ENCODE results near the gene EPS8L1. TPM values are rescaled to one million over a fixed set of nuclear protein-coding genes. Genes with fewer than 3 reads are reported as not detected.
"Not testable (repeated sequence)": the region's sequence is repeated elsewhere in the genome, so short reads cannot be mapped to it uniquely, and the experiment has no call there.

Gene EPS8L1
- total and polyA plus RNA-seq, 4 donors: 3.0 to 17.9 (median 8.5) TPM

DNA sequence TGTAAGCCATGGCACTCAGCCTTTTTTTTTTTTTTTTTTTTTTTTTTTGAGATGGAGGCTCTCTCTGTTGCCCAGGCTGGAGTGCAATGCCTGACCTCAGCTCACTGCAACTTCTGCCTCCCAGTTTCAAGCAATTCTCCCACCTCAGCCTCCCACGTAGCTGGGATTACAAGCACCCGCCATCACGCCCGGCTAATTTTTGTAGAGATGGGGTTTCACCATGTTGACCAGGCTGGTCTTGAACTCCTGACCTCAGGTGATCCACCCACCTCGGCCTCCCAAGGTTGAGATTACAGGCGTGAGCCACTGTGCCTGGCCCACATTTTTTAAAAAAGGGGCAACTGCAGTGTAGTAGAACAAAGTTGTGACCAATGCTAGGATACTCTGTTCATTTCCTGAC is 38.1 kb upstream of the EPS8L1 start:
- 92% methylated on average over 4 of the region's 6 CpGs for WGBS (ENCODE audit: insufficient coverage)

DNA sequence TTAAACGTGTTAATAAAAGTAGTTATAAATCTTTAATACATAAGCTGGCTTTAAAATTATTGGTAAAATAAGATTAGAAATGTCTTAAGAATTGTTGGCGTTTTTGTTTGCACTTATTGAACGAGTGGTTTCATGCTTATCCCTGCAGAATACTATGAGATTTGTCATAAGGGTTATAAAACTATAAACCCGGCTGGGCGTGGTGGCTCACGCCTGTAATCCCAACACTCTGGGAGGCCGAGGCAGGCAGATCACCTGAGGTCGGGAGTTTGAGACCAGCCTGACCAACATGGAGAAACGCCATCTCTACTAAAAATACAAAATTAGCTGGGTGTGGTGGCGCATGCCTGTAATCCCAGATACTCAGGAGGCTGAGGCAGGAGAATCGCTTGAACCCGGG is 35.0 kb upstream of the EPS8L1 start:
- not testable (repeated sequence) for H3K27me3 ChIP-seq (ENCODE audit: control insufficient read depth, insufficient read depth, low read length); H3K9me3 ChIP-seq (ENCODE audit: control insufficient read depth, insufficient read depth, low read length); H3K4me3 ChIP-seq (ENCODE audit: low read depth, low read length); H3K4me1 ChIP-seq (ENCODE audit: control insufficient read depth, insufficient read depth, low read length); DNase-seq (ENCODE audit: low read depth in 4 of 6, low spot score in 6 of 6); H3K27ac ChIP-seq (ENCODE audit: low read depth, low read length)
- 72% methylated on average over 5 of the region's 12 CpGs for WGBS (ENCODE audit: insufficient coverage)
- peaks cover 48% of the 10 kb centered on the region for H3K36me3 ChIP-seq (ENCODE audit: control insufficient read depth, insufficient read depth, low read length)

More for the DNA sequence above, 38.1 kb upstream of the EPS8L1 start:
- not testable (repeated sequence) for H3K27ac ChIP-seq (ENCODE audit: low read depth, low read length); H3K27me3 ChIP-seq (ENCODE audit: control insufficient read depth, insufficient read depth, low read length); H3K9me3 ChIP-seq (ENCODE audit: control insufficient read depth, insufficient read depth, low read length); H3K4me3 ChIP-seq (ENCODE audit: low read depth, low read length); H3K4me1 ChIP-seq (ENCODE audit: control insufficient read depth, insufficient read depth, low read length); DNase-seq (ENCODE audit: low read depth in 4 of 6, low spot score in 6 of 6)
- H3K36me3 ChIP-seq (ENCODE audit: control insufficient read depth, insufficient read depth, low read length): peaks cover 29% of the 10 kb centered on the region

DNA sequence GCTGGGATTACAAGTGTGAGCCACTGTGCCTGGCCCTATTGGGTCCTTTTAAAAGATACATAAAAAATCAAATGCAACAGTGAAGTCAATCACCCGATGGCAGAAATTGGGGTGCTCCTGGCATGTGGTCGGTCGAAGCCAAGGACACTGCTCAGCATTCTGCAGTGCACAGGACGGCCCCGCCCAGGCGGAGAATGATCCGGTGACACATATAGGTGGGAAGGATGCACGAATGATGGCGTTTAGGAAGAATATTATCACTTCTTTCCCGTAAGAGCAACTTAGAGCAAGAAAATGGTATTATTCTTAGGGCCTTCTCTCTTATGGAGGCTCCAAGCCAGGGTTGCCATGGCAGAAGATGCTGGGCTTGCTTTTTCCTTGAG is 34.4 kb upstream of the EPS8L1 start:
- Histone ChIP-seq H3K27ac (ENCODE audit: low read depth, low read length) (no peak overlapping the region), H3K36me3 (ENCODE audit: control insufficient read depth, insufficient read depth, low read length) (peaks cover 50% of the 10 kb centered on the region), H3K9me3 (ENCODE audit: control insufficient read depth, insufficient read depth, low read length) (no peaks in the 10 kb centered on the region), H3K27me3 (ENCODE audit: control insufficient read depth, insufficient read depth, low read length) (no peaks in the 10 kb centered on the region), H3K4me1 (ENCODE audit: control insufficient read depth, insufficient read depth, low read length) (no peaks in the 10 kb centered on the region), H3K4me3 (ENCODE audit: low read depth, low read length) (no peak overlapping the region)
- no peak for DNase-seq (ENCODE audit: low read depth in 4 of 6, low spot score in 6 of 6)
- 89% methylated on average over 10 of the region's 10 CpGs for WGBS (ENCODE audit: insufficient coverage)

DNA sequence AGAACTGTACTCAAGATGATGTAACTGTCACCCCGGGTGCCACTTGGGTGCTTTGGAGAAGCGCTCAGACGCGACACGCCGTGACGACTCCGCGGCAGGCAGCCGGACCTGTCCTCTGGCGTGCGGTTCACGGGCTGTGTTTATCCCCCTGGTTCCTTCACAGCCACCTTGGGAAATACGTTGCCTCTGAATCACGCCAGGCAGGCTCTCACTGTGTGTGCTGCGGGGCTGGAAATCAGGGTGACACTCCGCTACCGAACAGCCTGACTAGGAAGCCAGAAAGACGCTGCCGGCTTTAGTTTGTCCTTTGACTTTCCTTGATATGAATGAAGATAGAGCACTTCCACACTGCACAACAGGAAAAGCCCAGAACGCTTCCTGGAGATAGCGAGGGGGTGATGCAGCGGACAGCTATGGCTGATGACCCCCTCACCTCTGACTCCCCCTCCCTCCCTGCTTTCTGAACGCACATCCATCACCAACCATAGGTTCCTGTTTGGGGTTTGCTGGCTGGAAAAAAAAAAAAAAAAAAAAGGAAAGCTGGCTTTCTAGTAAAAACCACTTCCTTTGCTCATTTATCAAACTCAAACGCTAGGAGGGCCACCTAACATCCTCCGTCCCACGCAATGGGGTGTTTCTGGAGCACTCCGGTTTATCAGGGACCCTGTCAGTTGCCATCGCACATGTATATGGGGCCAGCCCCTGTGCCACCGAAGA is 33.9 kb upstream of the EPS8L1 start:
- Histone ChIP-seq H3K4me3 (ENCODE audit: low read depth, low read length) (no peak overlapping the region), H3K4me1 (ENCODE audit: control insufficient read depth, insufficient read depth, low read length) (no peaks in the 10 kb centered on the region), H3K36me3 (ENCODE audit: control insufficient read depth, insufficient read depth, low read length) (peaks cover 55% of the 10 kb centered on the region), H3K27ac (ENCODE audit: low read depth, low read length) (no peak overlapping the region), H3K27me3 (ENCODE audit: control insufficient read depth, insufficient read depth, low read length) (no peaks in the 10 kb centered on the region), H3K9me3 (ENCODE audit: control insufficient read depth, insufficient read depth, low read length) (no peaks in the 10 kb centered on the region)
- 87% methylated on average over 26 of the region's 30 CpGs for WGBS (ENCODE audit: insufficient coverage)
- no peak for DNase-seq (ENCODE audit: low read depth in 4 of 6, low spot score in 6 of 6)

DNA sequence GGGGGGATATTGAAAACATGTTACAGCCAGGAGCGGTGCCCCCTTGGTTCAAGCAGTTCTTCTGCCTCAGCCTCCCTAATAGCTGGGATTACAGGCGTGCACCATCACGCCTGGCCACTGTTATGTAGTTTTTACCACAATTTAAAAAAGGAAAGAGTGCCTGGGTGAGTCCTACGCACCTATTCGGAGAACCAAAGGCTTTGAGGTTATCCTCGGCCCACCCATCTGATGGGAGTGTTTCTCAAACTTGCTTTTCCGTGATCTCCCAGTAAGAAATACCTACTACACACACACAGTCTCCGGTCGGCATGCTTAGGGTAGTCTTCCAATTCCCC is 33.4 kb upstream of the EPS8L1 start:
- 82% methylated on average over 4 of the region's 9 CpGs for WGBS (ENCODE audit: insufficient coverage)
- H3K36me3 ChIP-seq (ENCODE audit: control insufficient read depth, insufficient read depth, low read length): peaks cover 61% of the 10 kb centered on the region
- no peak overlapping the region for H3K4me3 ChIP-seq (ENCODE audit: low read depth, low read length)

DNA sequence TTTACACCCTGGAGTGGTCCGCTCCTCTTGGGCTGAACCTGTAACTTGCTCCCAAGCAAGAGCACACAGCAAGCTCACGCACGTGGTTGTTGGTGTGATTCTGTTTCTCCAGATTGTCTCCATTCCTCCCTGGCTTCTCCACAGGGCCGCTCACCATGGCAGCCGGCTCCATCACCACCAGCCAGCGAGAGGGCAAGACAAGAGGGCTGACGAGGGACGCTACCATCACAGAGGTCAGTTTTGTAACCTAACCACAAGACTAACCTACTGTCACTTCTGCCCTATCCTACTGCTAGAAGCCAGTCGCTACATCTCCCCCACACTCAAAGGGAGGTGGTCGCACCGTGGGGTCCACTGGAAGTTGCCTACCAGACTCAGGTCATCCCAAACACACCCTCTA is 33.0 kb upstream of the EPS8L1 start:
- Histone ChIP-seq H3K4me1 (ENCODE audit: control insufficient read depth, insufficient read depth, low read length) (no peaks in the 10 kb centered on the region), H3K4me3 (ENCODE audit: low read depth, low read length) (no peak overlapping the region), H3K9me3 (ENCODE audit: control insufficient read depth, insufficient read depth, low read length) (no peaks in the 10 kb centered on the region), H3K27me3 (ENCODE audit: control insufficient read depth, insufficient read depth, low read length) (no peaks in the 10 kb centered on the region), H3K36me3 (ENCODE audit: control insufficient read depth, insufficient read depth, low read length) (peaks cover 64% of the 10 kb centered on the region), H3K27ac (ENCODE audit: low read depth, low read length) (no peak overlapping the region)
- DNase-seq (ENCODE audit: low read depth in 4 of 6, low spot score in 6 of 6): no peak
- 75% methylated on average over 10 of the region's 11 CpGs for WGBS (ENCODE audit: insufficient coverage)

More for the DNA sequence above, 33.4 kb upstream of the EPS8L1 start:
- H3K4me1 ChIP-seq (ENCODE audit: control insufficient read depth, insufficient read depth, low read length): no peaks in the 10 kb centered on the region
- no peaks in the 10 kb centered on the region for H3K27me3 ChIP-seq (ENCODE audit: control insufficient read depth, insufficient read depth, low read length)
- DNase-seq (ENCODE audit: low read depth in 4 of 6, low spot score in 6 of 6): no peak
- H3K9me3 ChIP-seq (ENCODE audit: control insufficient read depth, insufficient read depth, low read length): no peaks in the 10 kb centered on the region
- no peak overlapping the region for H3K27ac ChIP-seq (ENCODE audit: low read depth, low read length)

DNA sequence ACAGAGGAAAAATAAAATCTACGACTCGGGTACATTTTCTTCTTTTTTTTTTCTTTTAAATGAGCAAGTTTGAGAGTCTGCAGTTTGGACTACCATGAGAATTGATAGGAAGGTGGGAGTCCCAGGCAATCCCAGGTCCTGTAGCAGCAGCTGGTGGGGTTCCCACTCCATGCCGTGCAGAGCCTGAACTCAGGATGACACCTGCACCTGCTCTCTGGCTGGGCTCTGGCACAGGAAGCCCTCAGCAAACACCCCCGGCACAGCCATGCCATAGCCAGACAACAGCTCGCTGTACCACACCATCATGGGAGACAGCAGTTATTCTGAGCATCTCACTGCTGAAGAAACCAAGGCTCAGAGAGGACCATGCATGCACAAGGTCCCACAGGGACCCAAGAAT is 31.4 kb upstream of the EPS8L1 start:
- no peak overlapping the region for H3K27ac ChIP-seq (ENCODE audit: low read depth, low read length)
- 78% methylated on average over 4 of the region's 5 CpGs for WGBS (ENCODE audit: insufficient coverage)
- no peaks in the 10 kb centered on the region for H3K27me3 ChIP-seq (ENCODE audit: control insufficient read depth, insufficient read depth, low read length)
- H3K4me3 ChIP-seq (ENCODE audit: low read depth, low read length): no peak overlapping the region
- no peak for DNase-seq (ENCODE audit: low read depth in 4 of 6, low spot score in 6 of 6)
- H3K4me1 ChIP-seq (ENCODE audit: control insufficient read depth, insufficient read depth, low read length): no peaks in the 10 kb centered on the region
- no peaks in the 10 kb centered on the region for H3K9me3 ChIP-seq (ENCODE audit: control insufficient read depth, insufficient read depth, low read length)
- H3K36me3 ChIP-seq (ENCODE audit: control insufficient read depth, insufficient read depth, low read length): peaks cover 78% of the 10 kb centered on the region

DNA sequence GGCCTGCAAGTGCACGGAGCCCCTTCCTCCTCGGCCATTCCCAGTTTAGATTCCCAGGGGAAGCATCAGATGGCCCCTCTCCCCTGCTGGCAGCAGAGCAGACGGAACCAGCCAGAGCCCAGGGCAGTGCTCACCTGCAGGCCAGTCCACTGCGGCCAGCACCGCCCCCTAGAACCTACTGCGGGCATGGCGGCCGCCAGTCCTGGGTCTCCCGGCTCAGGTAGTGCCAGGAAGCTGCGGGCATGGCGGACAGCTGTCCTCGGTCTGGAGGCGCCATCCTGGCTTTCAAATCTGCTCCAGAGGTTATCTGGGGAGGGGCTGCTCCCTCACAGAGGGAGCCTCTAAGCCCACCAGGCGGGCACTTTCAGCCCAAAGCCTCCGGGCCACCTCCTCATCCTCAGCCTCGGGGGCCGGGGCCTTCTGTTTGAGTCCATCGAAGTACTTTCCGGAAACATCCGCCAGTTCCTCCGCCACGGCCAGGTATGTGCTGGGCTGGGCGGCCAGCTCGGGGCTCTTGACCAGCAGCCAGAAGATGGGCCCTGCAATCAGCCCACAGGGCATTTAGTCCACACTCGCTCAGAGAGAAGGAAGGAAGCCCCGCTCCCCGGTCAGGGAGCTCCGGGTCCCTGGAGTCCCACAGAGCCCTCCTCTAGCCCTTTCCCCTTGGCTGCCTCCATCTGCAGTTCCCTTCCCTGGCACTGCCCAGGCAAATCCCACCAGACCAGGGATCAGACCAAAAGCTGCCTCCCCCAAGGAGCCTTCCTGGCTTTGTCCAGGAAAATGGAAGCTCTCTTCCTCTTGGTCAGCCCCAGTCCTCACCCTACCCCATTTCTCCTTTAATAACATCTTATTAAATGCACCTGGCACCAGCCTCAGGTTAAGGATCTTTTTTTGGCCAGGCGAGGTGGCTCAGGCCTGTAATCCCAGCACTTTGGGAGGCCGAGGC is 30.6 kb upstream of the EPS8L1 start:
- DNase-seq (ENCODE audit: low read depth in 4 of 6, low spot score in 6 of 6): no peak
- Histone ChIP-seq H3K4me3 (ENCODE audit: low read depth, low read length) (no peak overlapping the region), H3K36me3 (ENCODE audit: control insufficient read depth, insufficient read depth, low read length) (peaks cover 81% of the 10 kb centered on the region), H3K27me3 (ENCODE audit: control insufficient read depth, insufficient read depth, low read length) (no peaks in the 10 kb centered on the region), H3K27ac (ENCODE audit: low read depth, low read length) (no peak overlapping the region), H3K9me3 (ENCODE audit: control insufficient read depth, insufficient read depth, low read length) (no peaks in the 10 kb centered on the region), H3K4me1 (ENCODE audit: control insufficient read depth, insufficient read depth, low read length) (no peaks in the 10 kb centered on the region)
- 97% methylated on average over 27 of the region's 30 CpGs for WGBS (ENCODE audit: insufficient coverage)

DNA sequence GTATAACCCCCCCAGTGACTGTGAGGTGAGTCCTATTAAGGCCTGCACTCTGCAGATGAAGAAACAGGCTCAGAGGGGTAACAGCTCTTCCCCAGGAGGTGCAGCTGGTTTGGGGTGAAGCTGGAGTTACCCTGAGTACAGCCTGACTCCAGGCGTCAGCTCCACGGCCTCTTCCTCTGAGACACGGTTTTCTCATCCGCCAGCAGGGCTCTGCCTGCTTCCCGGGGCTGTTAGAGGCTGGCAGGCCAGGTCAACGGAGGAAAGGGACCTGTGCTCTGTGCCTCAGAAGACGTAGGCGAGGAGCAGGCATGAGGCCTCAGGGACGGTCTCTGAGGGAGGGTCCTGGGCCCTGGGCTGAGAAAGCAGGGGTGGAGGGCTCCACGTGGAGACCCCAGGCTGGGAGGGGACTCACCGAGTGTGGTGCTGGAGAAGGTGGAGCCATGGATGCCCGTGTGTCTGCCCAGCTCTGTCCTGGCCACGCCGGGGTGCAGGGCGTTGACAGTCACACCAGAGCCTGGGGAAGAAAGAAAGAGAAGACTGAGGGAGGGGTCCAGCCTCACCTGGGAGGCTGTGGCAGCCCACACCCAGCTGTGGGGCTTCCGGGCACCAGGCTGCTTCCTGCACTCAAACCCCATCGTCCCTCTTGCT is 28.6 kb upstream of the EPS8L1 start:
- H3K27ac ChIP-seq (ENCODE audit: low read depth, low read length): no peak overlapping the region
- no peak for DNase-seq (ENCODE audit: low read depth in 4 of 6, low spot score in 6 of 6)
- H3K36me3 ChIP-seq (ENCODE audit: control insufficient read depth, insufficient read depth, low read length): peaks cover 85% of the 10 kb centered on the region
- no peak overlapping the region for H3K4me3 ChIP-seq (ENCODE audit: low read depth, low read length)
- H3K27me3 ChIP-seq (ENCODE audit: control insufficient read depth, insufficient read depth, low read length): no peaks in the 10 kb centered on the region
- H3K9me3 ChIP-seq (ENCODE audit: control insufficient read depth, insufficient read depth, low read length): no peaks in the 10 kb centered on the region
- no peaks in the 10 kb centered on the region for H3K4me1 ChIP-seq (ENCODE audit: control insufficient read depth, insufficient read depth, low read length)
- 92% methylated on average over 17 of the region's 17 CpGs for WGBS (ENCODE audit: insufficient coverage)

Data from spinal cord (tissue), 10 donors.